ENCODE measurements around the gene ZNRF3. TPM values are rescaled to one million over a fixed set of nuclear protein-coding genes. Genes with fewer than 3 reads are reported as not detected.
"Not testable (repeated sequence)": the region's sequence is repeated elsewhere in the genome, so short reads cannot be mapped to it uniquely, and the experiment has no call there.

The ZNRF3 gene
- total RNA-seq, 4 donors from 2014 or later = 17.2 to 22.8 (median 19.5) TPM

GRCh38 chr22:29078869-29079207, 195.5 kb downstream of the ZNRF3 start:
- 59 to 63% methylated on average over 6 of the region's 6 CpGs for WGBS, 2 donors
- intact Hi-C loops (cut with DNase I; ENCODE audit: low total_unique reads) = no loop called here
- TF ChIP-seq POLR2A (IDR thresholded peaks at IDR 0.05) = no peak
- no peak for TF ChIP-seq CTCF (IDR thresholded peaks at IDR 0.05)

GRCh38 chr22:29079218-29079901, 196.0 kb downstream of the ZNRF3 start:
- H3K4me3 ChIP-seq (ENCODE audit: low read depth, poor library complexity, severe bottlenecking) = no peak overlapping the region
- TF ChIP-seq POLR2A (IDR thresholded peaks at IDR 0.05) = no peak
- TF ChIP-seq CTCF (IDR thresholded peaks at IDR 0.05) = no peak
- WGBS, 2 donors = 40 to 47% methylated on average over 8 of the region's 8 CpGs
- intact Hi-C loops (cut with DNase I; ENCODE audit: low total_unique reads) = no loop called here
- peak in 1 of 2 donors; percentile 64 for DNase-seq (ENCODE audit: low spot score in 2 of 2)

More at GRCh38 chr22:29078869-29079207, 195.5 kb downstream of the ZNRF3 start:
- DNase-seq (ENCODE audit: low spot score in 2 of 2) = no peak
- no peak overlapping the region for H3K4me3 ChIP-seq (ENCODE audit: low read depth, poor library complexity, severe bottlenecking)

DNA sequence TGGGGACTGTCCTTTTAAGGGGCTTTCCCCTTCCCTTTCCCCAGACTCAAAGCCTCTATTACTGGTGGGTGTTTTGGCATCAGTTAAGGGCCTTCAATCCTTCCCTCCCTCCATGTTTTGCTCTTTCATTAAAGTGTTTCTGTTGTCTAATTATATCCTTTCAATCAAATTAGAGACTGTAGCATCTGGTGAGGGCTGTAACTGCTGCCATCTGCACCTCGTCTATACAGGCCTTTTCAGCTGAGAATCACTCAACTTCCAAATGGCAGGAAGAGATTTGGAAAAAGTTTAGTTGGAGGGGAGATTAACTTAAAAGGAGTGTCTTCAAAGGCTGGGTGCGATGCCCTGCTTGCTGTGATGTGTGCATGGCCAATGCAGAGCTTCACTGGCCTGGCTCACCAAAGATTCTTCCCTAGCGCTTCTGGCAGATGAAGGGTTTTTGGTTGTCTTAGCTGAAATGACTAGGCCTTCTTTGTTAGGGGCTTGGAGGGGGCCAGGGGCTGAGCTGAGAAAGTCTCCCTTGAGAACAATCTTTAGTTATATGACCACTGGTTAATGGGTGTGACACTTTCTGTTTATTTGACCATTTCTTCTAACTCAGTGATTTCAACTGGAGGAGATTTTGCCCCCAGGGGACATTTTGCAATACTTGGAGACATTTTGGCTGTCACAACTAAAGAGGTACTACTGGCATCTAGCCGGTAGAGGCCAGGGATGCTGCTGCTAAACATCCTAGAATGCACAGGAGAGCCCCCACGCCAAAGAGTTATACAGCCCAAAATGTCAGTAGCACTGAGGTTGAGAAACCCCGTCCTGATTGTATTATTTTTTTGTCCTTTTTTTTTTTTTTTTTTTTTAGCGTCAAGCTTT, 197.0 kb downstream of the ZNRF3 start:
- peak in 1 of 2 donors; percentile 67 for DNase-seq (ENCODE audit: low spot score in 2 of 2)
- 57 to 59% methylated on average over 7 of the region's 7 CpGs for WGBS, 2 donors

DNA sequence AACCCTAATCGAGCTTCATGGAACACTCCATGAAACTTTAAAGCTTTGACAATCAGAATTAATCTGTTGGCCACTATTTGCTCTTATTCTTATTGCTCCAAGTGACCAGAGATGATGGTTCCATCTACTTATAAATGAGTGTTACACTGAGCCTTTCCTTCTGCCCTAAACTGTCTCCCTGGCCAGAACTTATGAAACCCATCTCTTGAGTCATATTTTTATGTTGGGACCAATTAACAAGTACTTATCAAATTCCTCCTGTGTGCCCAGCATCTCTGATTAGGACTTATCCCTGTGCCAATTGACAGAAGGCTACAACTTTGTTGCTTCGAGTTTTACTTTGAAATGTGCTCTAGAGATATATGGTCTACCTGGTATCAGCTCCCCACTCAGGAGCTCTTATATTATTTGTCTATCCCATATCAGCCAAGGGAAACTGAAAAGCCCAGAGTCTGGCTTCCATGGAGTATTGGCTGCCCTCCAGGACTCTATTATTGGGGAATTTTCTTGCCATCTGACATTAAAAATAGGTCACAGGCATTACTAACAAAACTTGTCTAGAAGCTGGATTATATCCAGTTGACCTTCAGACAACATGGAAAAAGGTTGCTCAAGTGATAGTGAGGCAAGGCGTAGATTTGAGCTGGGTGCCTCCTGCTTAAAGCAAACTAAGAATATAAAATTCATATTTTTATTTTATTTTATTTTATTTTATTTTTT, 198.3 kb downstream of the ZNRF3 start:
- intact Hi-C loops (cut with DNase I; ENCODE audit: low total_unique reads) = no loop called here
- WGBS, 2 donors = 44 to 56% methylated on average over 3 of the region's 3 CpGs
- no peak for DNase-seq (ENCODE audit: low spot score in 2 of 2)
- no peak overlapping the region for H3K4me3 ChIP-seq (ENCODE audit: low read depth, poor library complexity, severe bottlenecking)
- TF ChIP-seq POLR2A (IDR thresholded peaks at IDR 0.05) = no peak
- TF ChIP-seq CTCF (IDR thresholded peaks at IDR 0.05) = no peak

More for the DNA sequence above, 197.0 kb downstream of the ZNRF3 start:
- intact Hi-C loops (cut with DNase I; ENCODE audit: low total_unique reads) = no loop called here
- H3K4me3 ChIP-seq (ENCODE audit: low read depth, poor library complexity, severe bottlenecking) = no peak overlapping the region
- no peak for TF ChIP-seq CTCF (IDR thresholded peaks at IDR 0.05)
- TF ChIP-seq POLR2A (IDR thresholded peaks at IDR 0.05) = no peak

GRCh38 chr22:29082826-29083545, 199.6 kb downstream of the ZNRF3 start:
- H3K4me3 ChIP-seq (ENCODE audit: low read depth, poor library complexity, severe bottlenecking) = no peak overlapping the region
- WGBS, 2 donors = 88% methylated on average over 7 of the region's 7 CpGs
- no peak for DNase-seq (ENCODE audit: low spot score in 2 of 2)
- no peak for TF ChIP-seq POLR2A (IDR thresholded peaks at IDR 0.05)
- no peak for TF ChIP-seq CTCF (IDR thresholded peaks at IDR 0.05)
- intact Hi-C loops (cut with DNase I; ENCODE audit: low total_unique reads) = no loop called here

GRCh38 chr22:29083576-29083932, 200.2 kb downstream of the ZNRF3 start:
- WGBS, 2 donors = 89 to 95% methylated on average over 7 of the region's 7 CpGs
- H3K4me3 ChIP-seq (ENCODE audit: low read depth, poor library complexity, severe bottlenecking); DNase-seq (ENCODE audit: low spot score in 2 of 2); intact Hi-C loops (cut with DNase I; ENCODE audit: low total_unique reads): not testable (repeated sequence)
